NCI-H510A (cell line): ENCODE data around the gene CLDN9.

ENCODE experiments used
- DNase-seq: peaks from one replicate; lab custom pipeline; 2025; lab: John Stamatoyannopoulos, UW

Gene CLDN9

DNA sequence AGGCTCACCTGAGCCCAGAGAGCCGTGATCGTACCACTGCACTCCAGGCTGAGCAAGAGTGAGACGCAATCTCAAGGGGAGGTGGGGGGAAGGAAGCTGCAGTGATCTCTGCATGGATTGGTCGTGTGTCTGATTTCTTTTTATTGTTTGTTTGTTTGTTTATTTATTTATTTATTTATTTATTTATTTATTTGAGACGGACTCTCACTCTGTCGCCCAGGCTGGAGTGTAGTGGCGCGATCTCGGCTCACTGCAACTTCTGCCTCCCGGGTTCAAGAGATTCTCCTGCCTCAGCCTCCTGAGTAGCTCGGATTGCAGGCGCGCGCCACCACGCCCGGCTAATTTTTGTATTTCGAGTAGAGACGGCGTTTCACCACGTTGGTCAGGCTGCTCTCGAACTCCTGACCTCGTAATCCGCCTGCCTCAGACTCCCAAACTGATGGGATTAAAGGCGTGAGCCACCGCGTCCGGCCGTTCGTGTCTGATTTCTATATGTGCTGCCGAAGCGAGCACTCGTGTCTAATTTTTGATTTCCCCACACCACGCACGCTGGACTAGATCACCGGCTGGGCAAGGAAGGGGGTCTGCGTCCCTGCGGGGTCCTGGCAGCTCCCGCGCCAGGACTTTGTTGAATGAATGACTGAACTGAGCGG lies 7.0 kb downstream of the CLDN9 start:
- no peak for DNase-seq

DNA sequence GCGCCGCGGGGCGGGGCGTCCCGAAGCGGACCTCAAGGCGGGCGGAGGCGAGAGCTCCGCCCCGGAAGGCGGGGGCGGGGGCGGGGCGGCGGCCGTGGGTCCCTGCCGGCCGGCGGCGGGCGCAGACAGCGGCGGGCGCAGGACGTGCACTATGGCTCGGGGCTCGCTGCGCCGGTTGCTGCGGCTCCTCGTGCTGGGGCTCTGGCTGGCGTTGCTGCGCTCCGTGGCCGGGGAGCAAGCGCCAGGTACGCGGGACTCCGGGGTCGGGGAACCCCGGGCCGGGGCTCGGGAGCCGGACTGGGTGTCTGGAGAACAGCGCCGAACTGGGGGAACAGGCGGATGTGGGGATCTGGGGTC lies 7.5 kb downstream of the CLDN9 start, which contains the start of gene TNFRSF12A:
Gene TNFRSF12A, plus strand, starts transcription at position 122 of the 357 bp plus-strand sequence. Its CDS starts 30 bp downstream, at position 152.
- no peak for DNase-seq

- no peak for DNase-seq
Observed at GRCh38 chr16:3020604-3021448, 8.1 kb downstream of the CLDN9 start.

DNA sequence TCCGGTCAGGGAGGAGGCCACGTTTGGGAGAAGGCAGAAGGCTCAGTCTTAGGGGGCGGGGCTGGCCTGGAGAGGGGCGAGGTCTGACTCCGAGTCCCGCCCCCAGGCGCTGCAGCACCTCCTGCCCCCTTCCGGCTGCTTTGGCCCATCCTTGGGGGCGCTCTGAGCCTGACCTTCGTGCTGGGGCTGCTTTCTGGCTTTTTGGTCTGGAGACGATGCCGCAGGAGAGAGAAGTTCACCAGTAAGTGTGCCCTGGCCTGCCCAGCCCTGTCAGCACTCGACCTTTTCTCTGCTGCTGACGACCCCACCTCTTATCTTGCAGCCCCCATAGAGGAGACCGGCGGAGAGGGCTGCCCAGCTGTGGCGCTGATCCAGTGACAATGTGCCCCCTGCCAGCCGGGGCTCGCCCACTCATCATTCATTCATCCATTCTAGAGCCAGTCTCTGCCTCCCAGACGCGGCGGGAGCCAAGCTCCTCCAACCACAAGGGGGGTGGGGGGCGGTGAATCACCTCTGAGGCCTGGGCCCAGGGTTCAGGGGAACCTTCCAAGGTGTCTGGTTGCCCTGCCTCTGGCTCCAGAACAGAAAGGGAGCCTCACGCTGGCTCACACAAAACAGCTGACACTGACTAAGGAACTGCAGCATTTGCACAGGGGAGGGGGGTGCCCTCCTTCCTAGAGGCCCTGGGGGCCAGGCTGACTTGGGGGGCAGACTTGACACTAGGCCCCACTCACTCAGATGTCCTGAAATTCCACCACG lies 8.9 kb downstream of the CLDN9 start:
- DNase-seq = no peak

GRCh38 chr16:3022208-3022683 lies 9.5 kb downstream of the CLDN9 start:
- no peak for DNase-seq

DNA sequence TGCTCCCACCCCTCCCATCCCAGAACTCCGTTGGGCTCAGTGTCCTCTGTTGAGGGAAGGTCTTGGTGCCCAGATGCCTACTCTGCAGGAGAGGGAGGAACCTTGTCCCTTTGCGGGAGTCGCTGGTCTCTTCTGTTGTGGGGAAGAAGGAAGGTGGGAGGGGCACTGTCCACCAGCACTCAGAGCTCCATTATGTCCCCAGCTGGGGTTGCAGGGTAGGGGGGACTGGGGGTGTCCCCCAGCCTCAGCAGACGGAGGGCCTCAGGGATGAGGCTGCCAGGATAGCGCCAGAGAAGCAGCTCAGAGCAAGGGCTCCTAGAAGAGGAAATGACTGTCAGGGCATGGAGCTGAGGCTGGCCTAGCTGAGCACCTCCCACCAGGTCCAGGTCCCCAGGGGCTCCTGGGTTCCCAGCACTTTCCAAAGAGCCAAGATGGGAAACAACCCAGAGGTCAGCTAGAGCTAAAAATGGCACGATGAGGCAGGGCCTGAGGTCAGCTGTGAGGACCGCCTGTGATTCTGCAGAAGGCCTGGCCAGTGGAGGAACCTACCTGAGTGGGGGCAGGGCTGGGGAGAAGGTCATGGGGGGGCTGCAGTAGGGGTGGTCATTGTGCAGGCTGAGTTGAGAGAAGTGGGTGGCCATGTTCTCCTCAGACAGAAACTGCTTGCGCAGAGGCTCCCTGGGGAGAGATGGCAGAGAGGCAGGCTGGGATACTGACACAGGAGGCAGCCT lies 10.1 kb downstream of the CLDN9 start:
- no peak for DNase-seq

DNA sequence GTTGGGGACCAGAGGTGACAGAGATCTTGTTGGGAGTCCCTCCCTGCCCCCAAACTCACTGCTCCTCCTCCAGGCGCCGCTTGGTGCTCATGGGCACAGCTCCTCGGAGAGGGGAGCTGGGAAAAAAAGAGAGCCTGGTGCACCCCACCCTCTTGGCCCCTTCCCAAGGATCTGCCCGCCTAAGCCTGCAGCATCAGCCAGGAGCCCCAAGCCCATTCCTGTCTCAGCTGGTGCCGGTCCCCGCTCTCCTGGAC lies 10.6 kb downstream of the CLDN9 start:
- no peak for DNase-seq

DNA sequence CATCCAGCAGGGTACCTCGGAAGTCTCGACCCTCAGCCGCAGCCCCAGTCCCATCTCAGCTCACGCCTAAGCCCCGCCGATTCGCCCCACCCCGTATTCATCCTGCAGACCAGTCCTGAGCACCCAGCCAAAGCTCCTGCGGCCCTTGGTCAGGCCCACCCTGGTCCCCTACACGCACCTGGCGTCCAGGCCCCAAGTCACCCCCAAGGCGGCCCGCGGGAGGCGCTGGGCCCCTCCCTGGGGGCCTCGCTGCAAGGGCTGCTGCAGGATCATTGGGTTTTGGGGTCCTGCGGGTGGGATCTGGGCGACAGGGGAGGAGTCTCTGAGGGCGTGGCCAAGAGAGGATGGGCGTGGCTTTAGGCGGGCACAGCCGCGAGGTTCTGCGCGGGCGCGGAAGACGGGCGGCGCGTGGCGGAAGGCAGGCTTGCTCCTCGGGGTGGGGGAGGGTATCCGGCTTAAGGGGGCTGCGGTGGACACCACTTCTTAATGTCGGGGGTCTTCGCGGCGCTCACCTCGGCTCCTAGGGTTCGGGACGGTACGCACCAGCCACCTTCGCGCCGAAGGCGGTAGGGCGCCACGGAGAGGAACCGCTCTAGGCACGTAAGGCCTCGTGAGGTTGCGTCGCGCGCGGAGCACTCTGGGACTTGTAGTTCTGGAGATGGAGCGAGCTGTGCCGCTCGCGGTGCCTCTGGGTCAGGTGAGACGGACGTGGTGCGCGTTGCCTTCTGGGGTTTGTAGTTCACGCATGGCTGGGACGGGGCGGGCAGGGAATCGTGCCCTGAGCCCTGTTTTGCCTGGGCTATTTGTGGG lies 11.2 kb downstream of the CLDN9 start, which contains the start of the genes HCFC1R1 and THOC6:
Gene HCFC1R1, minus strand, starts transcription at position 274 of the 810 bp plus-strand sequence. Its CDS starts 1 bp downstream, at position 273.
Gene THOC6, plus strand, starts transcription at position 367 of the 810 bp plus-strand sequence. Its CDS starts 292 bp downstream, at position 659.
- DNase-seq = peak; percentile 87

- no peak for DNase-seq
Observed at GRCh38 chr16:3025032-3026002, 12.6 kb downstream of the CLDN9 start.

DNA sequence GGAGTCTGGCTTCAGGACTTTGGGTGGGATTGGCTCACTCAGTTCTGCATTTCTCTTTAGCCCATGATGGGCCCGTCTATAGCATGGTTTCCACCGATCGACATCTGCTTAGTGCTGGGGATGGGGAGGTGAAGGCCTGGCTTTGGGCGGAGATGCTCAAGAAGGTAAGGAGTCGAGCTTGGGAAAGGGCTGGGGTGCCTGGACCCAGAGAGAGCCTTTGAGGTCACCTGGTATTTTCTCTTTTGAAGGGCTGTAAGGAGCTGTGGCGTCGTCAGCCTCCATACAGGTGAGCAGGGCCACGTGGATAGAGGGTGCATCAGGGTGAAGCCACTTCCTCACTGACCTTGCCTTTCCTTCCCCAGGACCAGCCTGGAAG lies 13.3 kb downstream of the CLDN9 start:
- DNase-seq = no peak

DNA sequence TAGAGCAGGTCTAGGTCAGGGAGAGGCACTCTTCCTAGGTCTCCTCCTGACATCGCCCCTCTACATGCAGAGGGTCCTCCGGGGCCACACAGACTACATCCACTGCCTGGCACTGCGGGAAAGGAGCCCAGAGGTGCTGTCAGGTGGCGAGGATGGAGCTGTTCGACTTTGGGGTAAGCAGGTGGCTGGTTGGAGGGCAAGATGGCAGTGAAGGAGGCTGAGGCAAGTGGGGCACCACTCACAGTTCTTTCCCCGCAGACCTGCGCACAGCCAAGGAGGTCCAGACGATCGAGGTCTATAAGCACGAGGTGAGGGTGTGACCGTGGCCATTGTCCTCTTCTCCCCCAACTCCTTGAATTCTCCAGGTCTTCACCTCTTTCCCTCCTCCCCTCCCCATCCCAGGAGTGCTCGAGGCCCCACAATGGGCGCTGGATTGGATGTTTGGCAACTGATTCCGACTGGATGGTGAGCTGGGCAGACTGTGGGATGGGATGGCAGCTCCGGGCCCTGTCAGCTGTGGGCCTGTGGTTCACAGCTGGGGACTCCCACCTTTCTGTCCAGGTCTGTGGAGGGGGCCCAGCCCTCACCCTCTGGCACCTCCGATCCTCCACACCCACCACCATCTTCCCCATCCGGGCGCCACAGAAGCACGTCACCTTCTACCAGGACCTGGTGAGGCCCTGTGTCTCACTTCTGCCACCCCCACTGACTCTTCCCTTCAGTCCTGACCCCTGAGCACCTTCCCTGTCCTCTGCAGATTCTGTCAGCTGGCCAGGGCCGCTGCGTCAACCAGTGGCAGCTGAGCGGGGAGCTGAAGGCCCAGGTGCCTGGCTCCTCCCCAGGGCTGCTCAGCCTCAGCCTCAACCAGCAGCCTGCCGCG lies 14.1 kb downstream of the CLDN9 start:
- DNase-seq = no peak

DNA sequence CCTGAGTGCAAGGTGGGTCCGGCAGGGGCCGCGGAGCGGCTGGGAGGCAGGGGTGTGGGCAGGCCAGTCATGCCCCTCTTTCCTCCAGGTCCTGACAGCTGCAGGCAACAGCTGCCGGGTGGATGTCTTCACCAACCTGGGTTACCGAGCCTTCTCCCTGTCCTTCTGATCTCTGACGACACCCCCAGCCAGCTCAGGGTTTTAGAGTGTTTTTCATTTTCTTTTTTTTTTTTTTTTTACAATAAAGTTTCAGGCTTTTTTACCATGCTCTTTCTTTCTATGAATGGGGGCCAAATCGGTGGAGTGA lies 14.7 kb downstream of the CLDN9 start:
- no peak for DNase-seq

DNA sequence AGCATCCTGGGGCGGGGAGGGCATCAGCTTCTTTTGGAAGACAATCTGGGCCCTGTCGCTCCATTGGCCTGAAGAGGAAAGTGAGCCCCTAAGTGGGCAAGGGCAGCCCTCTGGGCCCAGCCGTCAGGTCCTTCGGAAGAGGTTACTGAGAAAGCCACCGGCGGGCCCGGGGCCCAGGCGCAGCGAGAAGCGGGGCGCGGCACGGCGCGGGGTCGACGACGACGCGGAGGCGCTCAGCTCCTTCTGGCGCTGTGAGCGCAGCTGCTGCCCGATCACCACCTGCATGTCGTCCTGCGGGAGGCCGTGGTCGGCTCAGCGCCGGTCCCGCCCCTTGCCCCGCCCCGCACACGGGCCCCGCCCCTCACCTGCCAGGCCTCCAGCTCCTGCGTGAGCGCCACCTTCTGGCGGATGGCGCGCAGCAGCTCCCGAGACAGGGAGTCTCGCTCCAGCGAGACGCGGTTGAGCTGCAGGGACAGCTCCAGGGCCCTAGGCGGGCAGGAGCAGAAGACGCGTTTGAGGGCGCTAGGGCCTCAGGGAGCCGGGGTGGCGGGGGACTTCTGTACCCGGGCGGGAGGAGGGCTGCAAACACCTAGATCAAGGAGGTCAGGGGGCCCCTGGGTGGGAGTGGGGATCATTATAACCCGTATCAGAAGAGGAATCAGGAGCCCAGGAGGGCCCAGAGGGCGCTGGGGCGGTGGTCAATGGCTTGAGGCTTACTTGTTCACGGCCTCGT lies 15.4 kb downstream of the CLDN9 start:
- no peak for DNase-seq

- no peak for DNase-seq
Observed at GRCh38 chr16:3028716-3029319, 16.1 kb downstream of the CLDN9 start.

- no peak for DNase-seq
Observed at GRCh38 chr16:3029491-3030221, 16.9 kb downstream of the CLDN9 start.

- no peak for DNase-seq
Observed at GRCh38 chr16:3030222-3031212, 17.8 kb downstream of the CLDN9 start.
